GM18499 (cell line): ENCODE results near the gene TRAPPC2.
"Not testable (repeated sequence)": the region's sequence is repeated elsewhere in the genome, so short reads cannot be mapped to it uniquely, and the experiment has no call there.

Source experiments
- ATAC-seq: cut with Tn5 transposase; IDR thresholded peaks from one replicate; pipeline ENCODE4 v1.9.1; 2021; ENCODE audit warnings: moderate number of reproducible peaks; ENCODE audit not compliant: insufficient read depth, unreplicated experiment

Gene TRAPPC2

DNA sequence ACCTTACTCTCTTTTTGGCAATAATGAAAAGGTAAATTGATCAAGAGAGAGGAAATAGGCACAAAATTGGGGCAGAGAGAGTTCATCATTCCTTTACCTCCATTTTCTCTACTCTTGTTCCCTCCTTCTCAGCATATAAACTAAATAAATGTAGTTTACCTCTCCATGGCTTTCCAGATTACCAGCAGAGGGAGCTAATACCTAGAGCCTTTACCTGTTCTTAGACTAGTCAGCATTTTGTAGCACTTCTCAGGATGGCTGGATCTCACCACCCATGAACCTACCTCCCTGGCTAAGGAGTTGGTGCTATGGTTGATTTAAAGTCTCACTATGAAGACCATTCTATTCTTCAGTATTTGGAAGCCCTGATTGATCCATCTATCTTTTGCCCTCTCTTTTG is 15.8 kb upstream of the TRAPPC2 start:
- no peak for ATAC-seq

DNA sequence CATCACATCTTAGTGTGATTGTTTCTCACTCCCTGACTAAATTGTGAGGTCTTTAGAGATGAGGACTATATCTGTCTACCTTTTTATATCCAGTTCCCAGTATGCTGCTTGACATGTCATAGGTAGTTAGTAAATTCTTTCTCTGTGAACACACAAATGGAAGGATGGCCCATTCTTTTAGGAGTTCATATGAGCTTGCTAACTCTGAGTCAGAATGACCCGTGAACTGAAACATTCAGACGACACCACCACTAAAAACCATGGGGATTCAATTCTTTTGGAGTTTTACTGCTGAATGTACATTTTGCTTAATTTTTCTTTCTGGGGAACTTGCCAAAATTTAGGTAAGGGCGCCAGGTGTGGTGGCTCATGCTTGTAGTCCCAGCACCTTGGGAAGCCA is 14.1 kb upstream of the TRAPPC2 start:
- ATAC-seq = no peak

DNA sequence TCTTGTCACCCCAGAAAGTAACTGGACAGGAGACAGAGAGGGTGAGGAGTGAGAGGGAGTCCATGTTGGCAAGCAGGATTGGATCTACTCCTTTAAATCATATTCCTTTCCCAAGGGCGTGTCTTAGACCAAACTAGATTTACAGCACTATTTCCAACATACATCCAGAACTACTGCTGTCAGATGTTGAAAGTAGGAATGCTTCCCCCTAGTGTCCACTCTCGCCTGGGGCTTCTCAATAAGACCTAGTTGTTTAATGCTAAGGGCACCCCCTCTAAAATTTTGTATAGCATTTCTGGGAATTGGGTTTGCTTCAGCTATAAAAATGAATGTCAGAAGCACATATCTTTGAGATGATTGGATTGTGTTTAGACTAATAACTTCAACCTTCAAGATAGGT is 13.4 kb upstream of the TRAPPC2 start:
- ATAC-seq = no peak

- peak; percentile 86 for ATAC-seq
Measured at GRCh38 chrX:13742397-13743176, 8.2 kb upstream of the TRAPPC2 start.

DNA sequence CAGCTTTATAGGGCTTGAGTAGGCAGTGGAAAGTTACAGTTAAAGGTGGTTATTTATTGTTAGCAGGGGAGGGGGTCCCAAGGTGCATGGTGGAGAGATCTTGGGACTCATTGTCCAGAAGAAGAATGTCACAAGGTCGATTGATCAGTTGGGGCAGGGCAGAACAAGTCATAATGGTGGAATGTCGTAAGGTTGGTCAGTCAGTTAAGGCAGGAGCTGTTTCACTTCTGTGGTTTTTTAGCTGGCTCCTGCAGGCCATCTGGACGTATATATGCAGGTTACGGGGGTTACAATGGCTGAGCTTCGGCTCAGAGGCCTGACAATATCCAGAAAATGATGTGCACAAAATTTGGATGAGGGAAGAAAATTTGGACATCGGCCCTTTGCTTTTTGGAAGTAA is 7.3 kb upstream of the TRAPPC2 start:
- ATAC-seq = no peak

DNA sequence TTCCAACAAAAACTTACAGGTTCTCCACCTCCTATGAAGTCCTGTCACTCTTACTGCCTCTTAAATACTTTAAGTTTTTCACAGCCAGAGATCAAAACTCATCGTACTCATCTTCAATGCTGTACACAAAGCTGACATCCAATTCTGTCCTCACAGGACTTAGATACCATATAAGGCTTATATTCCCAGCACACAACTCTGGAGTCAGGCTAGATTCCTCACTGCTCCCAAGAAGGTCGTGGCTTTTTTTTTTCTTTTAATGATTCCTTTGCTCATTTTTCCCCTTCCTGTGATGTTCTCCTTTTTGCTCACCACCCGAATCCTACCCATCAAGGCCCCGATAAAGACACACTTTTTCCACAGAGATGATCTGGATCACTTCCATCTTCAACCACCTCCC is 914 bp downstream of the TRAPPC2 start:
- no peak for ATAC-seq

- no peak for ATAC-seq
Measured at GRCh38 chrX:13732246-13733067, 2.0 kb downstream of the TRAPPC2 start.

- ATAC-seq = not testable (repeated sequence)
Measured at GRCh38 chrX:13730523-13730922, 3.9 kb downstream of the TRAPPC2 start.

DNA sequence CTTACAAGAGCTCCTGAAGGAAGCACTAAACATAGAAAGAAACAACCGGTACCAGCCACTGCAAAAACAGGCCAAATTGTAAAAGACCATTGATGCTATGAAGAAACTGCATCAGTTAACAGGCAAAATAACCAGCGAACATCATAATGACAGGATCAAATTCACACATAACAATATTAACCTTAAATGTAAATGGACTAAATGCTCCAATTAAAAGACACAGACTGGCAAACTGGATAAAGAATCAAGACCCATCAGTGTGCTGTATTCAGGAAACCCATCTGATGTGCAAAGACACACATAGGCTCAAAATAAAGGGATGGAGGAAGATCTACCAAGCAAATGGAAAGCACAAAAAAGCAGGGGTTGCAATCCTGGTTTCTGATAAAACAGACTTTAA is 7.8 kb downstream of the TRAPPC2 start:
- ATAC-seq = not testable (repeated sequence)

- not testable (repeated sequence) for ATAC-seq
Measured at GRCh38 chrX:13724878-13725277, 9.5 kb downstream of the TRAPPC2 start.

DNA sequence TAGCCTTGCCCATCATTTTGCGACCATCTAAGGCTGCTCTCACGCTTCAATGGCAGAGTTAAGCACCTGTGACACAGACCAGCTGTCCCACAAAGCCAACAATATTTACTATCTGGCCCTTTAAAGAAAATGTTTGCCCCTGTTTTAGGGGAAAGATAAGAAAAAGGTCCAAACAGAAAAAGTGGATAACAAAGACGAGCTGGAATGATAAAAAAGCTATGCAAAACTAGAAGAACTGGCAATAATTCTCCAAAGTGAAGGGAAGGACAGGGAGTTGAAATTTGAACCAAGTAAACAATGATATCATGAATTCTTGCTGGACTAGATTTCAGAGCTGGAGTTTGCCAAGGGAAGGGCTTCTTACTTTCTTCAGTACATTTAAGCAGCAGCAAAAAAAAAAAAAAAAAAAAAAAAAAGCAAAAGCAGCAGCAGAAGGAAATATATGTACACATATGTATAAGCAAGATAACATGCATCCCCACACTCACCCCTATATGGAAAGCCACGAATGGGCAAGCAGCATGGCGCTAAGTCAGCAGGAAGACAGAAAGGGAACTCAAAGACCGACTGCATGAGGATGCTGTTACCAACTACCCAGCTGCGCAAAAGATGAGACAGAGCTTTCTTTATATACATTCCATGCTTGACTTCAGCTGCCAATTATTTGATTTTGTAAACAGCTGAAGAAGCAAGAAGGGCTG is 12.5 kb downstream of the TRAPPC2 start:
- ATAC-seq = no peak

DNA sequence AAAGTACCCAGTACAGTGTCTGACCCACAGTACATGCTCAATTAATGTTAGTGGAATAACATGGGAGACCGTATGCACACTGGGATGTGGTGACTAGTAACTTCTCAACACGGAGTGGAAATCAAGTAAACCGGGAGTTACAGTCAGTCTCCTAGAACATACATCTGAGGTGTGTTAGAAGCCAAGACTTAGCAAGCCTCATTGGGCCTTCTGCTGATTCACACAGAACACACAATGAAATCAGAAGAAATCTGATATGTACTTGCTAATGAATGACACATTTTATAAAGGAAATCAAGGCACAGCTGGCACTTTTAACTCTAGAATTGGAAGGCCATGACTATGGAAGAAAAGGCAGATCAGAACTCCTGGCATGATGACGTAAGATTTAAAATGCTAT is 13.0 kb downstream of the TRAPPC2 start:
- ATAC-seq = no peak

- ATAC-seq = no peak
Measured at GRCh38 chrX:13719192-13719856, 15.1 kb downstream of the TRAPPC2 start.

GRCh38 chrX:13717700-13718472 is 16.5 kb downstream of the TRAPPC2 start:
- ATAC-seq = no peak

DNA sequence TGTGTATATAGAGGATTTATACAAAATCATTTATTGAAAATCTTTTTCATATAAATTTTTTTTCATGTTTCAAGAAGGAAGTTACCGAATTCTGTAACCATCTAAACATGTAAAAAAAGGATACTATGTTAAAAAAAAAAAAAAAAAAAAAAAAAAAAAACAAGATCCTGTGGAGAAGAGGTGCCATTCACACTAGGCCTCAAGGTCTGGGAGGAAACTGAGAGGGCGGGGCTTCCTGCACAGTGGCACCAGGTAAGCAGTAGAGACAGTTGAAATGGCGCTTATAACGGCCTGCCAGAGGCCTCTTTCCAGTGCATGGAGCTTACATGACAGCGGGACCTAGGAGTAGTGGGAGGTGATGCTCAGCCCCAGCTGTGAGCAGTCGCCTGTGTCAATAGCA is 17.5 kb downstream of the TRAPPC2 start:
- no peak for ATAC-seq

DNA sequence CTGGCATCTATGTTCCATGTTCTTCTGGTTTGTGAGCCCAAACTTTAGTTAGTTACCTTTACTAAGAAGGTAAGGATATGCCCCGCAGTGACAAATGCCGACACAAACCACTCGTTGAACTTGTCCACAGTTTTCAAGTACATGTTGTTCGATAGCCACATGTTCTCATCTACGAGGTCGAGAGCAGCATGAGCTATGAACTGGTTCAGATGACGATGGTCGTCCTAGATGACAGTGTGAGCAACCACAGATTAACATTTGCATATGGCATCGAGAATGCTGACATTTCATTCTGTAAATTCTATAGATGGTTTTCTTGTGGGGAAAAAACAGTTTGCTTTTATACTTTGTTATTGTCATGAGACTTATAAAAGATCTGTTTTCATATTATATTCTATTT is 18.0 kb downstream of the TRAPPC2 start:
- ATAC-seq = no peak

GRCh38 chrX:13711141-13711540 is 23.3 kb downstream of the TRAPPC2 start:
- ATAC-seq = no peak

- ATAC-seq = no peak
Measured at GRCh38 chrX:13703589-13703988, 30.8 kb downstream of the TRAPPC2 start.

DNA sequence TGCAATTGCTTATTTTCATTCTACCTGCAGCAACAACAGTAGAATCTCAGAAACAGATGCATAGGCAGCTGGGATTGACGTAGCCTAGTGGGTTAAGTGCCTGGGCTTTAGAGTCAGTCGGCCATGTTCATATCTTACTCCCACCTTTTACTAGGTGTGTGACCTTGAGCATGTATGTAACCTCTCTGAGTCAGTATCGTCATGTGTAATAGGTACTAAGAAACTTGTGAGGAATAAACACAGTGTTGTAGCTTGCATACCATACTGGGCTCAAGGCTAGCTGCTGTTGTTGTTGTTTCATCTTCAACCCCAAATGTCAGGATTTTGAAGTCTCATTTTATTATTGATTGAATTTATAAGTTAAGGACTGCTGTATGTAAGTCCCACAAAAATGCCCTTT is 31.3 kb downstream of the TRAPPC2 start:
- no peak for ATAC-seq
